Measurements from ENCODE around the gene HNRNPUL2. TPM values are rescaled to one million over a fixed set of nuclear protein-coding genes. Genes with fewer than 3 reads are reported as not detected.

HNRNPUL2 gene
- total and polyA plus RNA-seq, 10 of the 15 experiments (the other 5 are each of a cell fraction or from before 2014, with no cell fraction given) = 1.6 to 72.2 (median 14.9) TPM

- peak; percentile 70 for TF ChIP-seq PKNOX1 (IDR thresholded peaks at IDR 0.05)
- TF ChIP-seq NR2F1 (conservative IDR thresholded peaks at IDR 0.05) = peak; percentile 36; the same call in 1 of the 2 replicates
- peak; percentile 88; the same call in 1 of the 2 replicates for TF ChIP-seq GATAD2B (conservative IDR thresholded peaks at IDR 0.05; ENCODE audit: low read depth)
- TF ChIP-seq MAX (IDR thresholded peaks at IDR 0.05; ENCODE audit: low read depth, low read length) = no peak; the same call in 1 of the 2 replicates
- TF ChIP-seq HDAC6 (IDR thresholded peaks at IDR 0.05; ENCODE audit: unreplicated experiment) = no peak
- no peak for TF ChIP-seq NFYA (IDR thresholded peaks at IDR 0.05; ENCODE audit: borderline replicate concordance, low read depth, low read length)
- peak; percentile 53 for TF ChIP-seq CREM (IDR thresholded peaks at IDR 0.05; ENCODE audit: low read depth)
Measured at GRCh38 chr11:62727165-62727871, at the start of gene HNRNPUL2 (continued).

- Histone ChIP-seq H3K9ac (ENCODE audit: control insufficient read depth, insufficient read depth, low read length) (no peak overlapping the region), H2AFZ (ENCODE audit: control insufficient read depth, low read depth, low read length) (no peak overlapping the region), H3K27ac (ENCODE audit: control insufficient read depth, insufficient read depth) (no peak overlapping the region), H3K4me1 (ENCODE audit: control insufficient read depth, insufficient read depth, low read length) (peaks cover 8% of the 10 kb centered on the region), H4K20me1 (ENCODE audit: control insufficient read depth, insufficient read depth) (no peaks in the 10 kb centered on the region), H3K9me3 (replicated peaks; ENCODE audit: control insufficient read depth, insufficient read depth, low read length) (no peaks in the 10 kb centered on the region), H3K79me2 (ENCODE audit: control insufficient read depth, insufficient read depth, low read length) (peaks cover 12% of the 10 kb centered on the region), H3K27me3 (replicated peaks in 1 of 2; ENCODE audit: control insufficient read depth in 2 of 2, insufficient read depth in 2 of 2, low read length in 1 of 2) (no peaks in the 10 kb centered on the region), H3K4me3 (no peak overlapping the region), H3K4me2 (ENCODE audit: control insufficient read depth, insufficient read depth) (no peak overlapping the region), H3K36me3 (ENCODE audit: control insufficient read depth in 2 of 2, insufficient read depth in 2 of 2, low read length in 1 of 2) (peaks cover 4 to 13% of the 10 kb centered on the region in 2 experiments; a peak in 2 of 4 replicates)
- FAIRE-seq = no peak
- 92% methylated on average over 17 of the region's 17 CpGs for whole genome bisulfite sequencing (ENCODE audit: insufficient coverage, insufficient replicate concordance, low lambda C conversion rate, missing lambda C conversion rate)
- intact Hi-C loops (cut with micrococcal nuclease; ENCODE audit: unreplicated experiment) (no loop called here), in situ Hi-C loops (cut with MboI) (no loop called here)
- SMC1A ChIA-PET (ENCODE audit: uncharacterized antibody, unreplicated experiment) = interaction anchor here (1.2 to 1.8 kb wide), 3 partner anchors 9 to 106 kb away, joined by 3 to 6 read pairs (median 3); no protein-coding TSS in a partner anchor
- no peak for DNase-seq (ENCODE audit: low read depth, low spot score)
- no TSS peak for BruUV-seq (replicated peaks)
- no peak for ATAC-seq
- CTCF ChIA-PET = interaction anchor here (1.3 to 9.6 kb wide), 3 partner anchors 11 to 101 kb away, joined by 3 to 85 read pairs (median 5); partner anchors contain the start of gene TMEM179B
- POLR2A ChIA-PET = interaction anchor here (1.0 to 1.6 kb wide), 3 partner anchors 11 to 22 kb away, joined by 3 to 7 read pairs (median 3); partner anchors contain the start of gene ZBTB3
- RAD21 ChIA-PET (ENCODE audit: unreplicated experiment) = interaction anchor here (0.6 to 0.9 kb wide), 2 partner anchors 11 to 110 kb away, joined by 3 to 4 read pairs; partner anchors contain the start of genes C11orf98, CSKMT and TMEM179B
- TF ChIP-seq CHD2 (IDR thresholded peaks at IDR 0.05; ENCODE audit: borderline replicate concordance, low read depth, low read length) (no peak), HDGF (IDR thresholded peaks at IDR 0.05) (no peak), EZH2 (IDR thresholded peaks at IDR 0.05; ENCODE audit: borderline replicate concordance, control insufficient read depth, low read depth, low read length) (no peak), PBX3 (IDR thresholded peaks at IDR 0.05; ENCODE audit: insufficient replicate concordance, low read depth, low read length) (no peak), BCL3 (IDR thresholded peaks at IDR 0.05; ENCODE audit: borderline replicate concordance, insufficient read depth, low read depth, low read length, poor library complexity, severe bottlenecking) (peak; percentile 18), REST (IDR thresholded peaks at IDR 0.05; ENCODE audit: low read depth, low read length) (no peak)
Measured at GRCh38 chr11:62775646-62776045, 48.4 kb upstream of the HNRNPUL2 start.

All from GM12878 (cell line).